NCI-H2081 (cell line): ENCODE results near the gene CFAP157.

Experiments
- DNase-seq, 2 experiments: peaks; one replicate each; lab custom pipeline; 2025; lab: John Stamatoyannopoulos, UW

CFAP157 gene

DNA sequence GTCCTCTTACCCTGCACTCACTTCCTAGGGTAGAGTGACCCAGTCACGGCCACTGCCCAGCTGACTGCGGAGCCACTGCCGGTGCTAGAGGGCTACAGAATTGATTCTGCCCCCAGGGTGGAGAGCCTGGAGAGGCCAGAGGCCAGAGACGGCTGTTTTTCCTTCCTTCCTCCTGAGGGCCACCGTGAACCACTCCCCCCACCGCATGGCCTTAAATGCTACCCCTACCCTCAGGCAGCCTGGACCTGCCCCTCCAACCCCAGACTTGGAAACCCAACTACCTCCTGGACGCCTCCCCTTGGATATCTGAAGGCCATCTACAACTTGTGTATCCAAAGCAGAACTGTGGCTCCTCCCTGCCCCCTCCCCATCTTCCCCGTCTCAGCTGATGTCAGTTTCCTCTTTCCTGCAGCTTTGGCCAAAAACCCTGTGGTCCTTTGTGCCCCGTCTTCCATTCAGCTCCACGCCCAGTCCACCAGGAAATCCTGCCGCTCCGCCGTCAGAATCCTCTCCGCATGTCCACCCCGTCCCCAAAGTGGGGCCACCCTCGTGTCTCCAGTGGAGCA, 55.4 kb downstream of the CFAP157 start:
- DNase-seq = no peak

DNA sequence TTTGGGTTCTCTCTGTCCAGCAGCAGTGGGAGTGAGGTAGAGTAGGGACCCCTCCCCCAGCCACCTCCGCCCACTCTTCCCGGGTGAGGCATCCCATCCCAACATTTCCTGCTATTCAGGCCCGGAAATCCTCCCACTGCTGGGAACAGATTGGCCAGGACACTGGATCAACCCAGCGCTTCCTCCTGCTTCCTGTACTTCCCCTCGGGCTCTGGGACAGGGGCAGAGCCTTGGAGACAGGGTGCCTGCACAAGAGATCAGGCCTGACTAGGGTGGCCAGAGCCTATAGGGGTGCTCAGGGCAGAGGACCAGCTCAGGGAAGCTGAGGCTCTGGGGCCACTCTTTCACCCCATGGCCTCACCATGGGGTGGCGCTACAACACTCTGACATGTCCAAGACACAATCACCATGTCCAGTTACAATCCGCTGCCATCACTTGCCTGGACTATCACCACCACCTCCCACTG, 57.2 kb downstream of the CFAP157 start:
- DNase-seq = no peak

DNA sequence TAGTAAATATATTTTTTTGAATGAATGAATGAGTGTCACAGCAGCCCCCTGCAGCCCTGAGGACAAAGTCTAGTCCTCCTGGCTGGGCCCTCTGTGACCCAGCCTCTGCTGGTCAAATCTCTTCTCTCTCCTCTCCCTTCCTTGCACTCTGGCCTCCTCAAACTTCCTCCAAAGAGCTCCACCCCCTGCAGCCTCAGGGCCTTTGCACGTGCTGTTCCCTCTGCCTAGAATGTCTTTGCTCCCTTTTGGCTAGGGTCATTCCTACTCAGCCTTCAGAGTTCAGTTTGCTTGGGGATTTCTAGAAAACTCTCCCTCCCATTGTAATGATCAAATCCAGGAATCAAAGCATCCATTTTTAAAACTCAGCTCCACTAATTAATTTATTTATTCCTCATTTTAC, 58.6 kb downstream of the CFAP157 start:
- no peak for DNase-seq
